GM12878 (cell line): Measurements from ENCODE around the gene LITAF. TPM values are rescaled to one million over a fixed set of nuclear protein-coding genes. Genes with fewer than 3 reads are reported as not detected.

Experiments used
- ATAC-seq: fragments of 200-7000 bp; cut with Tn5 transposase; 3 replicates; pipeline ENCODE4 v1.9.1; 2020; ENCODE audit warnings: mild to moderate bottlenecking, moderate library complexity
- BruUV-seq: library from RNA; stranded (reverse); fragments of 400-500 nt; replicated peaks from 2 replicates; lab custom pipeline; 2021; lab: Mats Ljungman, UMichigan
- CTCF ChIA-PET: fragments of 300-600 bp; sonication (Branson Sonifier 250); formaldehyde crosslinking; extraction: SDS; loops from one replicate; lab custom pipeline; 2021; ENCODE audit warnings: inconsistent platforms; lab: Yijun Ruan, JAX
- POLR2A ChIA-PET: fragments of 350-600 bp; formaldehyde crosslinking; extraction: SDS; loops from one replicate; lab custom pipeline; 2021; ENCODE audit warnings: inconsistent platforms; lab: Charles Lee
- RAD21 ChIA-PET: fragments of 300-600 bp; sonication (Branson Sonifier 250); formaldehyde crosslinking; loops from one replicate; lab custom pipeline; 2023; ENCODE audit warnings: antibody characterized with exemption; ENCODE audit not compliant: unreplicated experiment; lab: Charles Lee
- SMC1A ChIA-PET: fragments of 300-600 bp; sonication (Branson Sonifier 250); formaldehyde crosslinking; loops from one replicate; lab custom pipeline; 2023; ENCODE audit not compliant: unreplicated experiment, uncharacterized antibody; lab: Charles Lee
- DNase-seq: peaks from one replicate; pipeline ENCODE4 v3.0.0-alpha.2; 2011; ENCODE audit warnings: low read depth, low spot score
- FAIRE-seq: peaks from 3 replicates; lab custom pipeline; 2011; peaks lifted over from hg19 to GRCh38; lab: Jason Lieb, UNC
- H2AFZ ChIP-seq: 2 replicates; pipeline ENCODE4 v1.6.0; 2011; ENCODE audit warnings: low read depth, low read length, control low read depth; ENCODE audit not compliant: control insufficient read depth
- H3K27ac ChIP-seq: 2 replicates; pipeline ENCODE4 v1.5.1; 2011; ENCODE audit warnings: control low read depth; ENCODE audit not compliant: control insufficient read depth, insufficient read depth
- H3K27me3 ChIP-seq, 2 experiments: replicated peaks in 1 of 2; 2 replicates each; pipeline versions ENCODE4 v1.6.0 to v1.6.1; 2011; ENCODE audit warnings: low read length in 1 of 2; ENCODE audit not compliant: control insufficient read depth in 2 of 2, insufficient read depth in 2 of 2
- H3K36me3 ChIP-seq, 2 experiments: 2 replicates each; pipeline ENCODE4 v1.5.1; 2011; ENCODE audit warnings: low read length in 1 of 2; ENCODE audit not compliant: control insufficient read depth in 2 of 2, insufficient read depth in 2 of 2
- H3K4me1 ChIP-seq: 2 replicates; pipeline ENCODE4 v1.6.1; 2011; ENCODE audit warnings: mild to moderate bottlenecking, low read length, moderate library complexity, mixed read lengths; ENCODE audit not compliant: control insufficient read depth, insufficient read depth
- H3K4me2 ChIP-seq: 2 replicates; pipeline ENCODE4 v1.6.0; 2011; ENCODE audit warnings: control low read depth; ENCODE audit not compliant: control insufficient read depth, insufficient read depth
- H3K4me3 ChIP-seq: fragments of 200-600 bp; sonication (generic); 2 replicates; pipeline ENCODE4 v1.5.1; 2016
- H3K79me2 ChIP-seq: 2 replicates; pipeline ENCODE4 v1.6.0; 2011; ENCODE audit warnings: low read length; ENCODE audit not compliant: control insufficient read depth, insufficient read depth
- H3K9ac ChIP-seq: 2 replicates; pipeline ENCODE4 v1.8.0; 2011; ENCODE audit warnings: low read length, control low read depth, mixed read lengths; ENCODE audit not compliant: control insufficient read depth, insufficient read depth
- H3K9me3 ChIP-seq: replicated peaks from 3 replicates; pipeline ENCODE4 v1.5.1; 2011; ENCODE audit warnings: mild to moderate bottlenecking, low read length; ENCODE audit not compliant: control insufficient read depth, insufficient read depth
- H4K20me1 ChIP-seq: 2 replicates; pipeline ENCODE4 v1.6.0; 2011; ENCODE audit not compliant: control insufficient read depth, insufficient read depth
- CHD1 ChIP-seq: IDR thresholded peaks from 2 replicates; pipeline ENCODE4 v1.6.1; 2012; ENCODE audit warnings: low read depth, low read length, improper control_type of control experiment
- CREB1 ChIP-seq: IDR thresholded peaks from 2 replicates; pipeline ENCODE4 v1.6.1; 2012; ENCODE audit warnings: low read depth, mild to moderate bottlenecking, inconsistent platforms
- CREM ChIP-seq: IDR thresholded peaks from 2 replicates; pipeline ENCODE4 v1.6.1; 2014; ENCODE audit warnings: antibody characterized with exemption, low read depth
- FOS ChIP-seq: IDR thresholded peaks from 3 replicates; pipeline ENCODE4 v1.6.1; 2011; ENCODE audit warnings: borderline replicate concordance; ENCODE audit not compliant: insufficient read length; ENCODE audit errors: extremely low read depth
- HCFC1 ChIP-seq: fragments of 150-350 bp; IDR thresholded peaks from 2 replicates; pipeline ENCODE4 v1.6.1; 2014; ENCODE audit warnings: low read length
- IKZF1 ChIP-seq: fragments of 450-650 bp; conservative IDR thresholded peaks from 2 replicates; pipeline ENCODE4 v1.6.1; 2017; ENCODE audit warnings: antibody characterized with exemption, mild to moderate bottlenecking
- JUNB ChIP-seq: IDR thresholded peaks from 2 replicates; pipeline ENCODE4 v1.6.1; 2016; ENCODE audit warnings: antibody characterized with exemption, mild to moderate bottlenecking
- MYB ChIP-seq: fragments of 150-350 bp; IDR thresholded peaks from 2 replicates; pipeline ENCODE4 v1.6.1; 2014; ENCODE audit warnings: mild to moderate bottlenecking, low read depth, low read length, borderline replicate concordance
- MYC ChIP-seq: IDR thresholded peaks from 2 replicates; pipeline ENCODE4 v1.6.1; 2011; ENCODE audit warnings: mild to moderate bottlenecking, low read length, moderate library complexity, inconsistent platforms; ENCODE audit not compliant: insufficient read depth, insufficient replicate concordance, insufficient read length, severe bottlenecking
- PAX8 ChIP-seq: fragments of 450-650 bp; IDR thresholded peaks from 2 replicates; pipeline ENCODE4 v1.6.1; 2017; ENCODE audit warnings: mild to moderate bottlenecking, moderate library complexity
- RBBP5 ChIP-seq: fragments of 200-600 bp; sonication (generic); conservative IDR thresholded peaks from 2 replicates; pipeline ENCODE4 v1.6.1; 2016
- SUPT20H ChIP-seq: IDR thresholded peaks from 2 replicates; pipeline ENCODE4 v1.6.1; 2011; ENCODE audit warnings: low read depth, mild to moderate bottlenecking, low read length, moderate library complexity, borderline replicate concordance; ENCODE audit not compliant: control insufficient read depth
- TCF3 ChIP-seq: IDR thresholded peaks from 2 replicates; pipeline ENCODE4 v1.6.1; 2012; ENCODE audit warnings: low read depth, mild to moderate bottlenecking, low read length, borderline replicate concordance; ENCODE audit not compliant: insufficient read depth
- YBX1 ChIP-seq: fragments of 450-650 bp; IDR thresholded peaks from 2 replicates; pipeline ENCODE4 v1.6.1; 2016; ENCODE audit warnings: antibody characterized with exemption
- YY1 ChIP-seq: IDR thresholded peaks from 2 replicates; pipeline ENCODE4 v1.6.1; 2011; ENCODE audit warnings: low read depth, mild to moderate bottlenecking, low read length
- ZBED1 ChIP-seq: IDR thresholded peaks from 2 replicates; pipeline ENCODE4 v1.6.1; 2016; ENCODE audit warnings: borderline replicate concordance
- ZSCAN29 ChIP-seq: fragments of 450-650 bp; IDR thresholded peaks from 2 replicates; pipeline ENCODE4 v1.6.1; 2017; ENCODE audit warnings: mild to moderate bottlenecking, moderate library complexity
- WGBS: methylation state at CpG from one replicate; pipeline ENCODE4 v1.1.6; 2016; ENCODE audit warnings: low lambda C conversion rate; ENCODE audit not compliant: insufficient replicate concordance, insufficient coverage; ENCODE audit errors: missing lambda C conversion rate; 5-methylcytosine and 5-hydroxymethylcytosine counted together
- in situ Hi-C: fragments of 300-500 bp; cut with MboI; formaldehyde crosslinking; loops from 9 replicates; pipeline ENCODE4 v1.14.3; 2018; ENCODE audit warnings: mixed read lengths
- intact Hi-C: fragments of 100-400 bp; cut with micrococcal nuclease; formaldehyde crosslinking; loops from one replicate; pipeline ENCODE4 v1.14.2; 2022; ENCODE audit not compliant: unreplicated experiment
- polyA plus RNA-seq, 11 experiments: library from polyadenylated mRNA; depleted of rRNA in 4 of 11; unstranded in 6 of 11; stranded (reverse) in 5 of 11; fragments of >200 nt; fragmentation: Nextera tagmentation in 4 of 11; fragmentation: Illumina TruSeq in 1 of 11; extraction: Ambion mirVana in 4 of 11; extraction: Trizol in 1 of 11; gene quantifications; 1 replicate in 1 of 11; 2 replicates in 10 of 11; pipeline versions ENCODE4 v1.2.1 to v1.2.3, GENCODE V29; 2011 to 2016; ENCODE audit warnings: inconsistent platforms in 2 of 11, missing spikeins in 2 of 11, low read depth in 1 of 11
- total RNA-seq, 4 experiments: library from RNA; depleted of rRNA in 3 of 4; stranded (reverse); fragments of >200 nt in 3 of 4; fragmentation: Illumina TruSeq in 1 of 4; extraction: Trizol in 1 of 4; gene quantifications; 2 replicates each; pipeline versions ENCODE4 v1.2.1 to v1.2.3, GENCODE V29; 2013 to 2021
- TF ChIP-seq, protein P1 (sequence below): IDR thresholded peaks from 2 replicates; pipeline ENCODE4 v1.6.1; 2011; ENCODE audit warnings: low read depth, mild to moderate bottlenecking, low read length, moderate library complexity, borderline replicate concordance; ENCODE audit errors: extremely low read depth

Gene LITAF
- total and polyA plus RNA-seq, 10 of the 15 experiments (the other 5 are each of a cell fraction or from before 2014, with no cell fraction given): 99.2 to 211 (median 147) TPM

DNA sequence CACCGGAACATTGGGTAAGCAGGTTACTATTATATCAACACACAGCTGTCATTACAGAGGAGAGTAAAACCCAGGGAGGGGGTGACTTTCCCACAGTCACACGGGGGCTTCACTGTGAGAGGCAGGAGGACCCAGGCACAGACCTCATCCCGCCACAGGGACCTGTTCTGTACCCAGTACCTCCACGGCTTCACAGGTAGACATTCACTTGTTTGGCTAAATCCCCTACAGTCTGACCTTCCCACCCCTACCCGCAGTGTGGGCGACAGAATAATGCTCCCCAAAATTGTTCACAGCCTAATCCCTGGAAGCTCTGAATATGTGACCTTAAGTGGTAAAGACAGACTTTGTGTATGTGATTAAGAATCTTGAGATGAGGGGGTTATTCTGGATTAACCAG, 16.5 kb downstream of the LITAF start (continued):
- TF ChIP-seq SUPT20H (no peak), TCF3 (no peak), MYC (no peak), ZBED1 (no peak), HCFC1 (no peak), IKZF1 (no peak), RBBP5 (no peak), JUNB (no peak), FOS (no peak), CREB1 (no peak), PAX8 (no peak), YBX1 (no peak), CHD1 (no peak), YY1 (no peak)
- TF ChIP-seq, protein P1, sequence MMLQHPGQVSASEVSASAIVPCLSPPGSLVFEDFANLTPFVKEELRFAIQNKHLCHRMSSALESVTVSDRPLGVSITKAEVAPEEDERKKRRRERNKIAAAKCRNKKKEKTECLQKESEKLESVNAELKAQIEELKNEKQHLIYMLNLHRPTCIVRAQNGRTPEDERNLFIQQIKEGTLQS: no peak

DNA sequence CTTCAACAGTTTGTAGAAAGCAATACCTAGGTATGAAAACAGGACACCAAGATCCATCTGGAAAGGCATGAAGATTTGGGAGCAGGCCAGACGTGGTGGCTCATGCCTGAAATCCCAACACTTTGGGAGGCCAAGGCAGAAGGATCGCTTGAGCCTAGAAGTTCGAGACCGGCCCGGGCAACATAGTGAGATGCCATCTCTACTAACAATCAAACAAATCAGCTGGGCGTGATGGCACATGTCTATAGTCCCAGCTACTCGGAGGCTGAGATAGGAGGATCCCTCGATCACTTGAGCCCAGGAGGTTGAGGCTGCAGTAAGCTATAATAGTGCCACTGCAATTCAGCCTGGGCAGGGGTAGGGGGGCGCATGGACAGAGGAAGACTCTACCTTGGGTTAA, 20.3 kb downstream of the LITAF start:
- POLR2A ChIA-PET: interaction anchor here (0.6 kb wide), 1 partner anchor 308 kb away, joined by 5 read pairs; no protein-coding TSS in a partner anchor
- SMC1A ChIA-PET: interaction anchor here (0.7 to 2.1 kb wide), 2 partner anchors 16 to 101 kb away, joined by 3 to 7 read pairs; no protein-coding TSS in a partner anchor
- TF ChIP-seq MYB (no peak), CREM (no peak), ZSCAN29 (no peak)
- TF ChIP-seq, all 136 proteins: peak for 0
- Histone ChIP-seq H2AFZ (no peak overlapping the region), H4K20me1 (no peaks in the 10 kb centered on the region; the same call in 1 of the 2 replicates), H3K9ac (no peak overlapping the region), H3K36me3 (peaks cover 5 to 25% of the 10 kb centered on the region in 2 experiments), H3K4me3 (no peak overlapping the region), H3K27ac (no peak overlapping the region), H3K27me3 (no peaks in the 10 kb centered on the region), H3K4me2 (no peak overlapping the region), H3K4me1 (no peaks in the 10 kb centered on the region), H3K79me2 (peaks cover 65% of the 10 kb centered on the region), H3K9me3 (no peaks in the 10 kb centered on the region; the same call in 2 of the 3 replicates)
- intact Hi-C loops: no loop called here
- ChIA-PET RAD21 (no interaction called here), CTCF (interaction anchor here (0.6 kb wide), 1 partner anchor 156 kb away, joined by 3 read pairs; no protein-coding TSS in a partner anchor)
- no TSS peak for BruUV-seq
- FAIRE-seq: no peak
- no peak for DNase-seq
- in situ Hi-C loops: no loop called here
- ATAC-seq: no peak
- WGBS: 98% methylated on average over 9 of the region's 9 CpGs
